Breast epithelium (tissue), 4 donors: ENCODE data around the gene ASAP3. TPM values are rescaled to one million over a fixed set of nuclear protein-coding genes. Genes with fewer than 3 reads are reported as not detected.

Source experiments
- DNase-seq, 2 donors: peaks; one replicate each; pipeline ENCODE4 v3.0.0-alpha.2; 2019; ENCODE audit warnings: low spot score in 2 of 2
- H3K27ac ChIP-seq, 2 donors: fragments of 200-600 bp; sonication (generic) in 1 of 2; one replicate each; pipeline ENCODE4 v1.5.1; 2016 to 2019; ENCODE audit warnings: mild to moderate bottlenecking in 1 of 2
- H3K27me3 ChIP-seq, 2 donors: fragments of 200-600 bp; sonication (generic) in 1 of 2; one replicate each; pipeline versions ENCODE4 v1.5.1 to v1.6.0; 2017 to 2019; ENCODE audit warnings: control low read depth in 1 of 2, mild to moderate bottlenecking in 1 of 2
- H3K36me3 ChIP-seq: fragments of 200-600 bp; one replicate; pipeline ENCODE4 v1.5.1; 2019
- H3K4me1 ChIP-seq, 2 donors: fragments of 200-600 bp; sonication (generic); one replicate each; pipeline ENCODE4 v1.5.1; 2016 to 2019; ENCODE audit warnings: control low read depth in 1 of 2
- H3K4me3 ChIP-seq, 3 donors: fragments of 200-600 bp; sonication (generic); 1 replicate in 2 of 3; 2 replicates in 1 of 3; pipeline ENCODE4 v1.5.1; 2016 to 2019; ENCODE audit warnings: mild to moderate bottlenecking in 3 of 3, moderate library complexity in 2 of 3
- H3K9me3 ChIP-seq, 2 donors: fragments of 200-600 bp; sonication (generic) in 1 of 2; one replicate each; pipeline ENCODE4 v1.5.1; 2016 to 2019; ENCODE audit warnings: control low read depth in 1 of 2
- CTCF ChIP-seq, 3 donors: fragments of 450-650 bp; IDR thresholded peaks; one replicate each; pipeline ENCODE4 v1.5.1; 2016 to 2017; ENCODE audit warnings: antibody characterized with exemption in 3 of 3, mild to moderate bottlenecking in 3 of 3, moderate library complexity in 3 of 3
- POLR2A ChIP-seq: fragments of 450-650 bp; IDR thresholded peaks from one replicate; pipeline ENCODE4 v1.6.1; 2016; ENCODE audit warnings: antibody characterized with exemption, mild to moderate bottlenecking, moderate library complexity
- POLR2AphosphoS5 ChIP-seq, 3 donors: sonication (generic); formaldehyde crosslinking; IDR thresholded peaks; one replicate each; pipeline ENCODE4 v1.6.1; 2017; ENCODE audit warnings: antibody characterized with exemption in 3 of 3
- intact Hi-C: fragments of 100-400 bp; cut with DNase I; formaldehyde crosslinking; loops from one replicate; pipeline ENCODE4 v1.15.1; 2023; ENCODE audit warnings: low total_unique reads
- total RNA-seq, 3 donors: library from RNA; depleted of rRNA; stranded (reverse); fragments of >200 nt; gene quantifications; one replicate each; pipeline ENCODE4 v1.1.0, GENCODE V29; 2016

The ASAP3 gene
- total RNA-seq, 3 donors from 2014 or later: 47.7 to 61.6 (median 54.9) TPM

- Histone ChIP-seq H3K4me1 (peaks cover 7 to 10% of the 10 kb centered on the region in 2 donors), H3K27me3 (no peaks in the 10 kb centered on the region), H3K9me3 (no peaks in the 10 kb centered on the region), H3K27ac (peak overlapping the region; percentile 69 to 74), H3K36me3 (no peaks in the 10 kb centered on the region), H3K4me3 (peak overlapping the region; percentile 48 to 75 (median 68))
- intact Hi-C loops: no loop called here
- TF ChIP-seq POLR2AphosphoS5 (IDR thresholded peaks at IDR 0.05) (no peak), POLR2A (no peak), CTCF (IDR thresholded peaks at IDR 0.05) (no peak)
- DNase-seq: no peak
Measured at GRCh38 chr1:23423415-23424292, 60.3 kb downstream of the ASAP3 start.

GRCh38 chr1:23422941-23423340 is 61.0 kb downstream of the ASAP3 start:
- Histone ChIP-seq H3K4me3 (peak overlapping the region in 1 of 3 donors; percentile 75), H3K27ac (peak overlapping the region; percentile 69 to 74), H3K4me1 (peaks cover 7 to 10% of the 10 kb centered on the region in 2 donors), H3K27me3 (no peaks in the 10 kb centered on the region), H3K9me3 (no peaks in the 10 kb centered on the region), H3K36me3 (no peaks in the 10 kb centered on the region)
- intact Hi-C loops: no loop called here
- no peak for DNase-seq
- TF ChIP-seq POLR2AphosphoS5 (IDR thresholded peaks at IDR 0.05): no peak
- no peak for TF ChIP-seq POLR2A
- TF ChIP-seq CTCF (IDR thresholded peaks at IDR 0.05): no peak

- no peaks in the 10 kb centered on the region for H3K27me3 ChIP-seq
- intact Hi-C loops: no loop called here
- peaks cover 7 to 10% of the 10 kb centered on the region in 2 donors for H3K4me1 ChIP-seq
- TF ChIP-seq POLR2A (no peak), POLR2AphosphoS5 (IDR thresholded peaks at IDR 0.05) (no peak), CTCF (IDR thresholded peaks at IDR 0.05) (no peak)
- peak overlapping the region; percentile 69 to 74 for H3K27ac ChIP-seq
- H3K4me3 ChIP-seq: peak overlapping the region in 2 of 3 donors; percentile 4
- peak in 1 of 2 donors; percentile 61 for DNase-seq
- H3K36me3 ChIP-seq: no peaks in the 10 kb centered on the region
- no peaks in the 10 kb centered on the region for H3K9me3 ChIP-seq
Measured at GRCh38 chr1:23422241-23422877, 61.6 kb downstream of the ASAP3 start.

GRCh38 chr1:23421753-23422240 is 62.2 kb downstream of the ASAP3 start:
- DNase-seq: no peak
- intact Hi-C loops: no loop called here
- peaks cover 7 to 10% of the 10 kb centered on the region in 2 donors for H3K4me1 ChIP-seq

More at GRCh38 chr1:23421753-23422240, 62.2 kb downstream of the ASAP3 start:
- Histone ChIP-seq H3K9me3 (no peaks in the 10 kb centered on the region), H3K27ac (peak overlapping the region; percentile 69 to 74), H3K4me3 (no peak overlapping the region), H3K36me3 (no peaks in the 10 kb centered on the region), H3K27me3 (no peaks in the 10 kb centered on the region)
- peak in 1 of 3 donors; percentile 14 for TF ChIP-seq CTCF (IDR thresholded peaks at IDR 0.05)
- TF ChIP-seq POLR2A: no peak
